HL-60 (cell line): ENCODE measurements around the gene BIK.
"Not testable (repeated sequence)": the region's sequence is repeated elsewhere in the genome, so short reads cannot be mapped to it uniquely, and the experiment has no call there.

Experiments used
- DNase-seq, 2 experiments: peaks; one replicate each; pipeline ENCODE4 v3.0.0-alpha.2; 2010 to 2020; ENCODE audit warnings: low read depth in 1 of 2, low spot score in 1 of 2
- H3K27ac ChIP-seq: fragments of 250-450 bp; sonication (Bioruptor Pico); replicated peaks from 2 replicates; pipeline ENCODE4 v1.5.1; 2020; ENCODE audit warnings: mild to moderate bottlenecking, moderate library complexity
- H3K27me3 ChIP-seq: fragments of 250-450 bp; sonication (Bioruptor Pico); 2 replicates; pipeline ENCODE4 v1.5.1; 2021; ENCODE audit warnings: mild to moderate bottlenecking, moderate library complexity; ENCODE audit not compliant: insufficient read depth, poor library complexity, severe bottlenecking
- H3K4me3 ChIP-seq: replicated peaks from 2 replicates; pipeline ENCODE4 v1.5.1; 2011; ENCODE audit warnings: mild to moderate bottlenecking, control low read depth, low read length; ENCODE audit not compliant: insufficient read depth
- CTCF ChIP-seq: IDR thresholded peaks from one replicate; pipeline ENCODE4 v1.5.1; 2011; ENCODE audit warnings: low read length, control low read depth, inconsistent platforms; ENCODE audit not compliant: insufficient read depth
- GABPA ChIP-seq: IDR thresholded peaks from 2 replicates; pipeline ENCODE4 v1.6.1; 2012; ENCODE audit warnings: low read depth
- POLR2AphosphoS5 ChIP-seq: IDR thresholded peaks from 2 replicates; pipeline ENCODE4 v1.6.1; 2012; ENCODE audit warnings: low read depth
- REST ChIP-seq: IDR thresholded peaks from 2 replicates; pipeline ENCODE4 v1.6.1; 2012; ENCODE audit warnings: low read depth; ENCODE audit not compliant: insufficient replicate concordance
- SPI1 ChIP-seq: IDR thresholded peaks from 2 replicates; pipeline ENCODE4 v1.6.1; 2012; ENCODE audit warnings: low read depth, mild to moderate bottlenecking, borderline replicate concordance

The BIK gene

GRCh38 chr22:43136801-43137200 is 26.3 kb downstream of the BIK start:
- Histone ChIP-seq H3K27me3 (no peaks in the 10 kb centered on the region), H3K4me3 (no peak overlapping the region), H3K27ac (peak overlapping the region; percentile 57)
- no peak for DNase-seq
- TF ChIP-seq SPI1 = no peak

GRCh38 chr22:43142880-43143562 is 32.5 kb downstream of the BIK start, which contains the start of gene MCAT:
Gene MCAT, minus strand, starts transcription at chr22:43143398. Its CDS starts 50 bp downstream, at chr22:43143348.
- DNase-seq = peak; percentile 81 to 83
- peak; percentile 46 for TF ChIP-seq POLR2AphosphoS5
- peak; percentile 97 for TF ChIP-seq GABPA
- TF ChIP-seq REST = no peak
- Histone ChIP-seq H3K27ac (peak within 1 kb of the TSS; percentile 86), H3K27me3 (no peaks in the 10 kb centered on the region), H3K4me3 (peak within 1 kb of the TSS; percentile 98)

- TF ChIP-seq GABPA = no peak
- TF ChIP-seq CTCF = no peak
- TF ChIP-seq POLR2AphosphoS5 = no peak
- TF ChIP-seq SPI1 = no peak
- TF ChIP-seq REST = no peak
- H3K4me3 ChIP-seq = no peak overlapping the region
- H3K27me3 ChIP-seq = no peaks in the 10 kb centered on the region
- peak overlapping the region; percentile 86 for H3K27ac ChIP-seq
- no peak for DNase-seq
Measured at GRCh38 chr22:43144949-43145348, 34.4 kb downstream of the BIK start.

GRCh38 chr22:43145371-43145770 is 34.8 kb downstream of the BIK start:
- H3K27me3 ChIP-seq, H3K4me3 ChIP-seq, DNase-seq: not testable (repeated sequence)
- peak overlapping the region; percentile 86 for H3K27ac ChIP-seq

GRCh38 chr22:43146332-43146731 is 35.8 kb downstream of the BIK start:
- peak in 1 of 2 experiments; percentile 88 for DNase-seq
- H3K27ac ChIP-seq = peak overlapping the region; percentile 86
- H3K4me3 ChIP-seq, H3K27me3 ChIP-seq: not testable (repeated sequence)

GRCh38 chr22:43147821-43148220 is 37.3 kb downstream of the BIK start:
- Histone ChIP-seq H3K4me3 (peak overlapping the region; percentile 15), H3K27ac (peak overlapping the region; percentile 86), H3K27me3 (no peaks in the 10 kb centered on the region)
- no peak for TF ChIP-seq POLR2AphosphoS5
- no peak for TF ChIP-seq SPI1
- no peak for TF ChIP-seq REST
- no peak for TF ChIP-seq GABPA
- TF ChIP-seq CTCF = no peak
- peak in 1 of 2 experiments; percentile 92 for DNase-seq
